Islet of Langerhans (tissue), 1 donor: ENCODE measurements around the gene FCER2.

Experiments used
- FAIRE-seq: peaks from one replicate; lab custom pipeline; 2011; peaks lifted over from hg19 to GRCh38; lab: Jason Lieb, UNC

Gene FCER2

DNA sequence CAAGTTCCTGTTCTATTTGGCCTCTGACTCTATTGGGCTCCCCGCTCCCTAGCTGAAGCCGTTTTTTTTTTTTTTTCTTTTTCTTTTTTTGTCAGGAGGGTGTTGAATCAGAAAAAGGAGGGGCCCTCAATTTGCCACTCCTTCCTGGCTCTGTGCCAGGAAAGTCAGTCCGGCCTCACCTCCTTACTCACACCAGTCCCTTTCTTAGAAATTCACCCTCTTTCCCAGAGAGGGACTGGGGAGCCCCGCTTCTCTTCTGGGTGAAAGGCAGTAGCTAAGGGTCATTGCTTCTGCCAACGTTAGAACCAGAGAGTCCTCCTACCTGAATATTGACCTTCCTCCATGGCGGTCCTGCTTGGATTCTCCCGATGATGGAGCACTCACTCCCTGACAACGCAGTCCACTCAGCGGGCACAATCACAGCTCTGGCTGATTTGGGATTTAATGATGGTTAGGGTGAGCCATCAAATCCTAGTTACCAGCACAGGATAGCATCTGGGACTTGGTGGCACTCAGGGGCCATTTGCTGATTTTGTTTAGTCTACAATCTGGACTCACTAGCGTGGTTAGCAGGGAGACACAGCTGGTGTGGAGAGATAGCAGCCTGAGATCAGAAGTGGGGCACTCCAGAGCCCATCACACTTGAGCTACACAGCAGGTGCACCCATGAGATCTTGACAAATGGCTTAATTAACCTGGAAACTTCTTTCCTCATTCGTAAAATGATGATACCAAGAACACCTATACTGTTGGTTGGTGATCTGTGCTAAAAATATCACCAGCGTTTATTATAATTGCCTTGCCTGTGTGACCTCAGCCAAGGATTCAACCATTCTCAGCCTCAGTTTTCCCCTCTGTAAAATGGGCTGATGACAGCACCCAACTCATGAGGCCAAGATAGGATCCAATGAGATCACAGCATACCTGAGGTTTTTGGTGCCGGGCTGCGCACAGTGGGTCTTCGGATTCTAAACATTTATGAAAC, 2.2 kb downstream of the FCER2 start:
- FAIRE-seq = no peak

DNA sequence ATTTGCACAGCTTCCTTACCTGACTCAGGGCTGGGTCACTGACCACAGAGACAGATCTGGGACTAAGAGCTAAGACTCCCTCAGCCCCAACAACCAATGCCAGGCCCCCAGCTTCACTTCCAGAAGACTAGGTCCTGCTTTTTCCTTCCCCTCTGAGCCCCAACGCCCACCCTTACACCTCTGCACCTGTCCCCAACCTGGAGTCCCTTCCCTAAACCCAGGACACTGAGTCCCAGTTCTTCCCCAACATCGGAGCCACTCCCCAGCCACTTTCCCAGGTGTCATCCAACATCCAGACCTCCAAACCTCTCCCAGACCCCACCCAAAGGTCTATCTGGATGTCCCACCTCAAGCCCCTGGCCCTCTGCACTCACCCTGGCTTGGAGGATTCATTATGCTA, 2.9 kb downstream of the FCER2 start:
- FAIRE-seq = no peak

GRCh38 chr19:7698583-7698982, 3.3 kb downstream of the FCER2 start:
- no peak for FAIRE-seq

DNA sequence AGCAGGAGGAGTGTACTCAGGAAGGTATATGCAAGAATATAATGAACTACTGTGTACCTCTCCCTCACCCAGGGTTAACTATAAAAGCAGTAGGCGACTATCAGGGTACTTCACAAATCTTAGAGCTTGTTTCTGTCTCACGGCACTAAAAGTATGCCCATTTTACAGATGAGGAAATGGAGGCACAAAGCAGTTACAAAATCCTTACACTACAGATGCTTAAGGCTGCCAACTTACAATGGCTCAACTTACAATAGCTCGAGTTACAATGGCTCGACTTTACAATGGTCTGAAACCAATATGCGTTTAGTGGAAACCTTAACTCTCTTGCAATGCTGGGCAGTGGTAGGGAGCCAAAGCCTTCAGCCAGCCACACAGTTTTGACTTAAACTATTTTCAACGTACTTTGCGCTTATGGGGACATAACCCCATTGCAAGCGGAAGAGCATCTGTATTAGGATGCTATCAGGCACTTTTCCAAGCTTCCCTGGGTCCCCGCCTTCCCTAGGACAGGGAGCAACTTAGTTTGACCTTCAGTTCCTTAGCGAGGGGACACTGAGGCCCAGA, 4.1 kb downstream of the FCER2 start:
- no peak for FAIRE-seq

DNA sequence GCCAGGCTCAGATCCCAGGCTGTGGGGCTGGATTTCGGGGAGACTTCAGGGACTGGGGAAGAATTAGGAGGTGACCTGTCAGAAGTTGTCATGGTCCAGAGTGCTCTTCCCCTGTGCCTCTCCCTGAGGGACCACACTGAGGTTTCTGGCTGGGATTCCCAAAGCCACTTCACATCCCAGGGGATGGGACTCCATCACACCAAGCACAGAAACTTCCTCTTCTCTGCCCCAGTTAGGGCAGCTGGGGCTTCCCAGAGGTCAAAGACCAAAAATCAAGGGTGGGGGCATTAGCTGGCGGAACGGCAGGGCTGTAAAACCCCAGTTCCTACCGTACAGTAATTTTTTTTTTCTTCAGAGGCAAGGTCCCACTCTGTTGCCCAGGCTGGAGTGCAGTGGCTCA, 7.4 kb downstream of the FCER2 start:
- no peak for FAIRE-seq

GRCh38 chr19:7692417-7693088, 9.4 kb downstream of the FCER2 start:
- FAIRE-seq = no peak

DNA sequence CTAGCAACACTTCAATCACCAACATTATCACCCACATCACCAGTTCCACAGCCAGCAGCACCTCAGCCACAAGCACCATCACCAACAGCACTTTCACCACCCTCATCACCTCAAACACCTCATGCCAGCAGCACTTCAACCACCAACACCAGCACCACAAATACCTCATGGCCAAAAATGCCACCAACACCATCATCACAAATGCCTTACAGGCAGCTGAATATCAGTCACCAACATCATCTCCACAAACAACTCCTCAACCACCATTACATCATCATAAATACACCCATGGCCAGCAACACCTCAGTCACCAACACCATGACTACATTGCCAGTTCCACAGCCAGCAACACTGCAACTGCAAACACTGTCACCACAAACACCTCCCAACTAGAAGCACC, 10.4 kb downstream of the FCER2 start:
- FAIRE-seq = no peak

- no peak for FAIRE-seq
These were observed 11.1 kb downstream of the FCER2 start for GRCh38 chr19:7690779-7691258.

DNA sequence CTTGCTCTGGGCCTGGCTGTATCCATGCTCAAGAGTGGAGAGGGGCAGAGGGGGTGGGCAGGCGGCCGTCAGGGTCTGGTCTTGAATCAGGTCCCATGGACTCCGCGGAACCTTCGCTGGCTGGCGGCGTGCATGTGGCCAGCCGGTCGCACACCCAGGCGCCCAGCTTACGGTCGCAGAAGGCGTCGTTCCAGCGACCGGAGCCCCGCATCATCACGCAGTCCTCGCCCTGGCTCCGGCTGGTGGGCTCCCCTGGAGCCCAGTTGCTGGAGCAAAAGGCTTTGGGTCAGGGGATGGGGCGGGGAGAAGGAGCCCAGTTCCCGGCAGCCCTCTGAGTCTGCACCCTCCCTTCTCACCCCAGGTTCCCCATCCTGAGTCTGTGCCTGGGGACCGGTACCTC, 12.8 kb downstream of the FCER2 start:
- FAIRE-seq = no peak

DNA sequence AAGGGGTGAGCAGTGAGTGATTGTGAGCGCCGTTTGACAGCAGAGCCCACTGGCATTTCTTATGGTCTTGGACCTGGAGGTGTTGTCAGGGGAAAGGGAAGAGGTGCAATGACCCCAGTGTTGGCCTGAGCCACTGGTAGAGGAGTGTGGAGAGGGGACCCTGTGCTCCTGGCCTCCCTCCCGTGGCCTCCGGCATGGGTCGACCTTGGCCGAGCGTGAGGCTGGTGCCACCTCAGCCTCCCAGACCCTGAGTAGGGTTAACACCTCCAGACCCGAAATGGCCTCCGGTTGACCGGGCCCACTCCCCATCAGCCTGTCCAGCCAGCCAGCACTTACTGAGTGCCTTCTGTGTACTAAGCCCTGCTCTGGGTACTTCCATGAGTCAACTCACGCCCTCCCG, 14.8 kb downstream of the FCER2 start:
- FAIRE-seq = no peak

GRCh38 chr19:7685546-7686445, 16.1 kb downstream of the FCER2 start:
- no peak for FAIRE-seq

DNA sequence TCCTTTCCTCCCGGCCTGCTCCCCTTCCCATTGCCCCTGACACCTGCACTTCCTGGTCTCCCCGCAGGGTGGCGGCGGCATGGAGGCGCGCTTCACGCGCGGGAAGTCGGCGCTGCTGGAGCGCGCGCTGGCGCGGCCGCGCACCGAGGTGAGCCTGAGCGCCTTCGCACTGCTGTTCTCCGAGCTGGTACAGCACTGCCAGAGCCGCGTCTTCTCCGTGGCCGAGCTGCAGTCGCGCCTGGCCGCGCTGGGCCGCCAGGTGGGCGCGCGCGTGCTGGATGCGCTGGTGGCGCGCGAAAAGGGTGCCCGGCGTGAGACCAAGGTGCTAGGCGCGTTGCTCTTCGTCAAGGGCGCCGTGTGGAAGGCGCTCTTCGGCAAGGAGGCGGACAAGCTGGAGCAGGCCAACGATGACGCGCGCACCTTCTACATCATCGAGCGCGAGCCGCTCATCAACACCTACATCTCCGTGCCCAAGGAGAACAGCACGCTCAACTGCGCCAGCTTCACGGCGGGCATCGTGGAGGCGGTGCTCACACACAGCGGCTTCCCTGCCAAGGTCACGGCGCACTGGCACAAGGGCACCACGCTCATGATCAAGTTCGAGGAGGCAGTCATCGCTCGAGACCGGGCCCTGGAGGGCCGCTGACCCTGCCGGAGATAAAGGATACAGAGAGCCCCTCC, 19.6 kb downstream of the FCER2 start:
- no peak for FAIRE-seq

- FAIRE-seq = no peak
These were observed 20.4 kb downstream of the FCER2 start for GRCh38 chr19:7681340-7682174.

DNA sequence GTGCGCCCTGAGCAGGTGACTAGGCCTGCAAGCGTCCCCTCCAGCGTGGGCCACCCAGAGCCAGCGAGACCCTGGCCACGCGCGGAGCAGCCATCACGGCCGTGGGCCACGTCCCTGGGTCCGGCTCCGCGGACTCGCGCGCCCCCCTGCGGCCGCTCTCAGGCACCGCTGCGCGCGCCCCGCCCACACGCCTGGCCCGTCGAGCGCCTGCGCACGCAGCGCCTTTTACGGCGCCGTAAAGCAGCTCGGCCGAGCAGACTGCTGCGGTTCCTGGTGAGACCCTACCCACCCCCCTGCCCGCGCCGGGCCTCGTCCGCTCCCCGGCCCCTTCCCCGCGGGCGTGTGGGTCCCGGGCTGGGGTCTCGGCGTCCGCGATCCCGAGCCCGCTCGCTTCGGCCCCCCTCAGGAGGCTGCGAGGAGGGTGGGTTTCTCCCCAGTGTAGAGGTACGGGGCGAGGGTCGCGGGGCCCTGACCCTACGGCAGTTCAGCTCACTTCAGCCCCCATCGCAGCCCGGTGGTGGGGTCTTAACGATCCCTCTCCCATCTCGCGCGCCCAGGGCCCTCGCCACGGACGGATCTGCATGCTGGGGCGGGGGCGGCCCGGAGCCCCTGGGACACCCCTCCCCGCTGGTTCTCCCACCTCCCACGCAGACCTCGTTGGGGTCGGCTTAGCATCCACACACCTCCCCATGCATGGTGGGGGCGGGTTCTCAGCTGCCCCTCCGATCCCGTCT, 21.2 kb downstream of the FCER2 start, which contains the start of gene TRAPPC5:
Gene TRAPPC5, plus strand, starts transcription at position 228 of the 734 bp plus-strand sequence. CDS start 1,421 bp downstream, outside the sequence.
- FAIRE-seq = no peak

DNA sequence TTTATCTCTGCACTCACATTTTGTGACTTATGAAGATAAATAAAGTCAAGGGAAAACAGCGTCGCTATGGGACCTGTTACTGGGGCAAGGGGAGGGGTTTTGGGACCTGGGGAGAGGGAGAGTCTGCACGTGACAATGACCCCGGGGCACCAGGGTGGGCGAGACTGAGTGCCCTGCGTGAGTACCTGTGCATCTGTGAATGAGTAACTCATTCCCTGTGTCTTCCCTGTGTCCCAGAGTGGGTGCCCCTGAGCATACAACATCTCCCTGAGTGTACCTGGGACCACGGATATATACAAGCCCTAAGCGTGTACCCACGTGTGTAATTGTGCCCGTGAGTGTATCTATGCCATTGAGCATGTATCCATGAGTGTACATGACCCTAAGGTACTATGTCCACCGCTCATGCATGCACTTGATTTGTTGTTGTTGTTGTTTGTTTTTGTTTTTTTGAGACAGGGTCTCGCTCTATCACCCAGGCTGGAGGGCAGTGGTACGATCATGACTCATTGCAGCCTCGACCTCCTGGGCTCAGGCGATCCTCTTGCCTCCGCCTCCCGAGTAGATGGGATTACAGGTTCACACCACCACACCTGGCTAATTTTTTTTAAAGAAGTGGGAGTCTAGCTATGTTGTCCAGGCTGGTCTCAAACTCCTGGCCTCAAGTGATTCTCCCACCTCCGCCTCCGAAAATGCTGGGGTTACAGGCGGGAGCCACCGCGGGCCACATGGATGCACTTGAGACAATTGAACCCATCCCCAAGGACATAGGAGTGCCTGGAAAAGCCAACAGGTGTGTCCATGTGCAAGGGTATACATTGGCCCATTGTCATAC, 21.9 kb downstream of the FCER2 start:
- FAIRE-seq = no peak

GRCh38 chr19:7678971-7679751, 22.8 kb downstream of the FCER2 start:
- no peak for FAIRE-seq

DNA sequence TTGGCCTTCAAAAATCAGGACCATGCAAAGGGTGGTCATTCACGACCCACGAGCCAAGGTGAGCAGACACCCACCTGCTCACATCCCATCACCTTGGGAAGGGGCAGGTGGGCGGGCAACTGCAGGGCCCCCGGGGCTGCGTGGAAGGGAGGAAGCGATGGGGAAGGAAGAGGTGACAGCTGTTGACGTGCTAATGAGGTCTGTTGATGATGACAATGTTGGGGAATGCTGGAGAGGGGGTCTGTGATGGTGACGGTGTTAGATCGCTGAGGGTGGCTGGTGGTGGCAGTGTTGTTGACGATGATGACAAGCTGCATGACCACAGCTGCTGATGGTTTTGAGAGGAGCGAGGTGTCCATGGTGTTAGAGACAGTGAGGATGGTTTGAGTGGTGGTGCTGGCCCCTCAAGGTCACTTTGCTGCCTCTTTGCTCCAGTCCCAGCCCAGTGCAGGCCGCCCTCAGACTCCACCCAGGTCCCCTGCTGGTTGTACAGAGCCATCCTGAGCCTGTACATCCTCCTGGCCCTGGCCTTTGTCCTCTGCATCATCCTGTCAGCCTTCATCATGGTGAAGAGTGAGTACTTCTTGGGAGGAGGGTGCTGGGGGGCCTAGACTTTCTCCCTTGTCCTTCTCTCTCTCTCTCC, 24.1 kb downstream of the FCER2 start:
- FAIRE-seq = no peak
